IMR-90 (cell line): ENCODE results near the gene C5. TPM values are rescaled to one million over a fixed set of nuclear protein-coding genes. Genes with fewer than 3 reads are reported as not detected.

Experiments used
- ATAC-seq: fragments of 200-7000 bp; cut with Tn5 transposase; 2 replicates; pipeline ENCODE4 v1.9.1; 2020; ENCODE audit warnings: low read depth, mild to moderate bottlenecking, moderate library complexity
- BruUV-seq: library from RNA; stranded (reverse); fragments of 400-500 nt; replicated peaks from 2 replicates; lab custom pipeline; 2021; lab: Mats Ljungman, UMichigan
- CTCF ChIA-PET: fragments of 300-600 bp; formaldehyde crosslinking; extraction: SDS; loops from one replicate; lab custom pipeline; 2021; ENCODE audit warnings: antibody characterized with exemption; lab: Yijun Ruan, JAX
- POLR2A ChIA-PET: fragments of 300-600 bp; sonication (Branson Sonifier 250); formaldehyde crosslinking; loops from one replicate; lab custom pipeline; 2022; ENCODE audit warnings: antibody characterized with exemption; ENCODE audit not compliant: unreplicated experiment; lab: Charles Lee
- DNase-seq: peaks from one replicate; pipeline ENCODE4 v3.0.0; 2013
- H2AFZ ChIP-seq: replicated peaks from 2 replicates; pipeline ENCODE3; 2013; ENCODE audit warnings: low read length, mild to moderate bottlenecking; ENCODE audit not compliant: poor library complexity
- H2AK5ac ChIP-seq: 2 replicates; pipeline ENCODE4 v1.6.1; 2013; ENCODE audit warnings: low read depth, low read length, inconsistent platforms
- H2AK9ac ChIP-seq: replicated peaks from 2 replicates; pipeline ENCODE3; 2013; ENCODE audit warnings: mild to moderate bottlenecking, low read depth, low read length, moderate library complexity; ENCODE audit not compliant: poor library complexity
- H2BK120ac ChIP-seq: 2 replicates; pipeline ENCODE4 v1.6.1; 2013; ENCODE audit warnings: low read depth, low read length, inconsistent platforms
- H2BK15ac ChIP-seq: 3 replicates; pipeline ENCODE4 v1.6.1; 2013; ENCODE audit warnings: low read depth, low read length, inconsistent platforms
- H2BK20ac ChIP-seq: 2 replicates; pipeline ENCODE4 v1.6.1; 2013; ENCODE audit warnings: low read depth, mild to moderate bottlenecking, inconsistent platforms, low read length, moderate library complexity
- H2BK5ac ChIP-seq: 2 replicates; pipeline ENCODE4 v1.6.1; 2013; ENCODE audit warnings: mild to moderate bottlenecking, low read depth, low read length, inconsistent platforms; ENCODE audit not compliant: poor library complexity, severe bottlenecking
- H3K14ac ChIP-seq: replicated peaks from 2 replicates; pipeline ENCODE4 v1.6.1; 2013; ENCODE audit warnings: low read depth, low read length, inconsistent platforms
- H3K18ac ChIP-seq: 2 replicates; pipeline ENCODE4 v1.6.1; 2013; ENCODE audit warnings: low read depth, low read length, control low read depth
- H3K23ac ChIP-seq: 2 replicates; pipeline ENCODE4 v1.6.1; 2013; ENCODE audit warnings: low read depth, low read length, inconsistent platforms
- H3K27ac ChIP-seq: 2 replicates; pipeline ENCODE4 v1.5.1; 2013; ENCODE audit warnings: mild to moderate bottlenecking, control low read depth, low read length; ENCODE audit not compliant: insufficient read depth
- H3K27me3 ChIP-seq: 2 replicates; pipeline ENCODE4 v1.6.1; 2013; ENCODE audit warnings: low read length; ENCODE audit not compliant: control insufficient read depth, insufficient read depth
- H3K36me3 ChIP-seq: 2 replicates; pipeline ENCODE4 v1.6.1; 2013; ENCODE audit warnings: low read length, mixed read lengths; ENCODE audit not compliant: control insufficient read depth, insufficient read depth
- H3K4ac ChIP-seq: 2 replicates; pipeline ENCODE4 v1.6.1; 2013; ENCODE audit warnings: low read depth, low read length, inconsistent platforms
- H3K4me1 ChIP-seq: 2 replicates; pipeline ENCODE4 v1.6.1; 2013; ENCODE audit warnings: low read length, mixed read lengths; ENCODE audit not compliant: control insufficient read depth, insufficient read depth
- H3K4me2 ChIP-seq: 2 replicates; pipeline ENCODE4 v1.6.1; 2013; ENCODE audit warnings: low read depth, mild to moderate bottlenecking, control low read depth, low read length, moderate library complexity
- H3K4me3 ChIP-seq: 2 replicates; pipeline ENCODE4 v1.5.1; 2013; ENCODE audit warnings: low read depth, mild to moderate bottlenecking, control low read depth, low read length, moderate library complexity; ENCODE audit not compliant: insufficient read depth
- H3K56ac ChIP-seq: 2 replicates; pipeline ENCODE4 v1.6.1; 2013; ENCODE audit warnings: low read length, inconsistent platforms; ENCODE audit not compliant: insufficient read depth; ENCODE audit errors: extremely low read depth
- H3K79me1 ChIP-seq, 2 experiments: 2 replicates each; pipeline ENCODE4 v1.6.1; 2013; ENCODE audit warnings: low read length in 2 of 2, inconsistent platforms in 1 of 2, low read depth in 1 of 2
- H3K9ac ChIP-seq: 2 replicates; pipeline ENCODE4 v1.6.1; 2013; ENCODE audit warnings: low read depth, low read length, control low read depth
- H3K9me1 ChIP-seq: 2 replicates; pipeline ENCODE4 v1.6.1; 2013; ENCODE audit warnings: low read length, inconsistent platforms; ENCODE audit not compliant: insufficient read depth
- H3K9me3 ChIP-seq: 2 replicates; pipeline ENCODE4 v1.6.1; 2013; ENCODE audit warnings: low read length; ENCODE audit not compliant: control insufficient read depth, insufficient read depth
- H4K20me1 ChIP-seq: 2 replicates; pipeline ENCODE4 v1.6.1; 2013; ENCODE audit warnings: low read length, inconsistent platforms; ENCODE audit not compliant: insufficient read depth
- H4K5ac ChIP-seq: 2 replicates; pipeline ENCODE4 v1.6.1; 2013; ENCODE audit warnings: mild to moderate bottlenecking, low read depth, low read length, control low read depth
- H4K8ac ChIP-seq, 2 experiments: 2 replicates each; pipeline ENCODE4 v1.6.1; 2013; ENCODE audit warnings: low read depth in 2 of 2, low read length in 2 of 2, control low read depth in 1 of 2, inconsistent platforms in 1 of 2
- H4K91ac ChIP-seq: 2 replicates; pipeline ENCODE4 v1.6.1; 2013; ENCODE audit warnings: low read depth, low read length, inconsistent platforms; ENCODE audit not compliant: insufficient read depth
- BHLHE40 ChIP-seq: fragments of 150-350 bp; IDR thresholded peaks from 2 replicates; pipeline ENCODE4 v1.6.1; 2016; ENCODE audit warnings: mild to moderate bottlenecking, low read depth, low read length
- CEBPB ChIP-seq: IDR thresholded peaks from 2 replicates; pipeline ENCODE4 v1.6.1; 2012; ENCODE audit warnings: low read depth, low read length, improper control_type of control experiment
- CHD1 ChIP-seq: IDR thresholded peaks from 2 replicates; pipeline ENCODE4 v1.6.1; 2012; ENCODE audit warnings: low read depth, low read length, improper control_type of control experiment
- CTCF ChIP-seq: conservative IDR thresholded peaks from 2 replicates; pipeline ENCODE4 v1.5.1; 2012; ENCODE audit warnings: mild to moderate bottlenecking, low read depth, low read length, improper control_type of control experiment
- FOS ChIP-seq: fragments of 150-350 bp; IDR thresholded peaks from 2 replicates; pipeline ENCODE4 v1.6.1; 2016; ENCODE audit warnings: low read depth, low read length
- MAFK ChIP-seq: IDR thresholded peaks from 2 replicates; pipeline ENCODE4 v1.6.1; 2012; ENCODE audit warnings: low read depth, low read length, improper control_type of control experiment
- MAZ ChIP-seq: IDR thresholded peaks from 2 replicates; pipeline ENCODE4 v1.6.1; 2012; ENCODE audit warnings: low read depth, mild to moderate bottlenecking, low read length, improper control_type of control experiment, moderate library complexity, borderline replicate concordance
- MXI1 ChIP-seq: IDR thresholded peaks from 2 replicates; pipeline ENCODE4 v1.6.1; 2012; ENCODE audit warnings: low read depth, mild to moderate bottlenecking, low read length, moderate library complexity, borderline replicate concordance
- POLR2A ChIP-seq: IDR thresholded peaks from 2 replicates; pipeline ENCODE4 v1.6.1; 2012; ENCODE audit warnings: mild to moderate bottlenecking, low read depth, low read length
- RAD21 ChIP-seq: IDR thresholded peaks from 2 replicates; pipeline ENCODE4 v1.6.1; 2012; ENCODE audit warnings: low read length, improper control_type of control experiment
- RCOR1 ChIP-seq: IDR thresholded peaks from 2 replicates; pipeline ENCODE4 v1.6.1; 2012; ENCODE audit warnings: mild to moderate bottlenecking, low read length, improper control_type of control experiment; ENCODE audit not compliant: insufficient replicate concordance
- SMC3 ChIP-seq: fragments of 150-350 bp; IDR thresholded peaks from 2 replicates; pipeline ENCODE4 v1.6.1; 2016; ENCODE audit warnings: low read depth, mild to moderate bottlenecking, antibody characterized with exemption, low read length, moderate library complexity
- USF2 ChIP-seq: fragments of 150-350 bp; IDR thresholded peaks from 2 replicates; pipeline ENCODE4 v1.6.1; 2017; ENCODE audit warnings: mild to moderate bottlenecking, antibody characterized with exemption, low read length, low read depth
- WGBS, 2 experiments: methylation state at CpG; one replicate each; pipeline versions ENCODE4 v1.1.5 to v1.1.7; 2013; ENCODE audit warnings: missing lambda C conversion rate in 2 of 2; ENCODE audit not compliant: insufficient read length in 1 of 2; ENCODE audit errors: extremely low coverage in 2 of 2; 5-methylcytosine and 5-hydroxymethylcytosine counted together
- dilution Hi-C: fragments of 300-500 bp; cut with HindIII; formaldehyde crosslinking; loops from one replicate; pipeline ENCODE4 v1.14.3; 2018; ENCODE audit warnings: low sequenced_read_pairs; ENCODE audit not compliant: unreplicated experiment
- in situ Hi-C: fragments of 300-500 bp; cut with MboI; formaldehyde crosslinking; loops from 3 replicates; pipeline ENCODE4 v1.14.3; 2019; ENCODE audit warnings: low sequenced_read_pairs, inconsistent platforms, mixed read lengths
- intact Hi-C: fragments of 100-400 bp; cut with micrococcal nuclease; formaldehyde crosslinking; loops from 2 replicates; pipeline ENCODE4 v1.10.0; 2022
- polyA plus RNA-seq, 3 experiments: library from polyadenylated mRNA; depleted of rRNA; stranded (reverse); fragments of >200 nt; gene quantifications; 2 replicates each; pipeline ENCODE4 v1.2.3, GENCODE V29; 2012; ENCODE audit warnings: low replicate concordance in 1 of 3
- total RNA-seq: library from RNA; depleted of rRNA; stranded (reverse); fragments of >200 nt; gene quantifications from 2 replicates; pipeline ENCODE4 v1.2.3, GENCODE V29; 2012

C5 gene
- total and polyA plus RNA-seq, 2 of the 4 experiments (the other 2 are of a cell fraction), result 1.5 to 2.3 TPM

GRCh38 chr9:121009650-121010049 lies 40.4 kb downstream of the C5 start:
- H3K4me3 ChIP-seq, result no peak overlapping the region
- H2BK5ac ChIP-seq, result no peak overlapping the region
- no peak overlapping the region for H3K18ac ChIP-seq
- H2BK120ac ChIP-seq, result no peak overlapping the region
- no peak overlapping the region for H3K23ac ChIP-seq
- H2AFZ ChIP-seq, result no peak overlapping the region
- no peak overlapping the region for H3K4ac ChIP-seq
- ChIA-PET CTCF (no interaction called here), POLR2A (no interaction called here)
- H4K20me1 ChIP-seq, result no peaks in the 10 kb centered on the region
- H3K9ac ChIP-seq, result no peak overlapping the region
- H3K79me1 ChIP-seq, result no peaks in the 10 kb centered on the region
- H2BK20ac ChIP-seq, result no peak overlapping the region
- peaks cover 3% of the 10 kb centered on the region; the same call in 1 of the 2 replicates for H3K9me1 ChIP-seq
- intact Hi-C loops (no loop called here), in situ Hi-C loops (no loop called here), dilution Hi-C loops (no loop called here)
- no peak overlapping the region for H4K8ac ChIP-seq
- H3K4me1 ChIP-seq, result 0 out of 2 replicates have a peak, but pooled peaks cover 2% of the 10 kb centered on the region
- H2BK15ac ChIP-seq, result no peak overlapping the region
- no peak overlapping the region for H4K91ac ChIP-seq
- 75% methylated on average over 2 of the region's 3 CpGs; no CpG with 5 or more reads in 1 of the 2 experiments for WGBS, 2 experiments
- no peak overlapping the region for H2AK9ac ChIP-seq
- no peaks in the 10 kb centered on the region for H3K36me3 ChIP-seq
- H3K14ac ChIP-seq, result no peak overlapping the region
- H3K56ac ChIP-seq, result no peak overlapping the region
- H3K4me2 ChIP-seq, result no peak overlapping the region
- no TSS peak for BruUV-seq
- ATAC-seq, result no peak
- no peak overlapping the region for H3K27ac ChIP-seq
- DNase-seq, result no peak
- no peak overlapping the region for H4K5ac ChIP-seq
- H3K9me3 ChIP-seq, result no peaks in the 10 kb centered on the region
- no peaks in the 10 kb centered on the region for H3K27me3 ChIP-seq
- H2AK5ac ChIP-seq, result no peak overlapping the region
- TF ChIP-seq MXI1 (no peak), RAD21 (no peak), MAFK (no peak), CEBPB (no peak), MAZ (no peak), CTCF (no peak), BHLHE40 (no peak), USF2 (no peak), RCOR1 (no peak), POLR2A (no peak), CHD1 (no peak), FOS (no peak), SMC3 (no peak)
